NB4 (cell line): ENCODE measurements around the gene IL17RE.

Experiments
- DNase-seq: peaks from one replicate; pipeline ENCODE4 v3.0.0; 2010; ENCODE audit warnings: low read depth
- H3K4me3 ChIP-seq: one replicate; pipeline ENCODE4 v1.5.1; 2011; ENCODE audit warnings: mild to moderate bottlenecking, low read depth, low read length, moderate library complexity
- MYC ChIP-seq: IDR thresholded peaks from 2 replicates; pipeline ENCODE4 v1.6.1; 2011; ENCODE audit warnings: low read depth, low read length
- POLR2A ChIP-seq: IDR thresholded peaks from 2 replicates; pipeline ENCODE4 v1.6.1; 2011; ENCODE audit warnings: mild to moderate bottlenecking; ENCODE audit not compliant: insufficient read length; ENCODE audit errors: extremely low read depth
- TF ChIP-seq, protein P1 (sequence below): IDR thresholded peaks from one replicate; pipeline ENCODE4 v1.5.1; 2012; ENCODE audit warnings: low read depth, low read length
- TF ChIP-seq, protein P2 (sequence below): IDR thresholded peaks from 2 replicates; pipeline ENCODE4 v1.6.1; 2011; ENCODE audit warnings: low read depth, low read length

Gene IL17RE

DNA sequence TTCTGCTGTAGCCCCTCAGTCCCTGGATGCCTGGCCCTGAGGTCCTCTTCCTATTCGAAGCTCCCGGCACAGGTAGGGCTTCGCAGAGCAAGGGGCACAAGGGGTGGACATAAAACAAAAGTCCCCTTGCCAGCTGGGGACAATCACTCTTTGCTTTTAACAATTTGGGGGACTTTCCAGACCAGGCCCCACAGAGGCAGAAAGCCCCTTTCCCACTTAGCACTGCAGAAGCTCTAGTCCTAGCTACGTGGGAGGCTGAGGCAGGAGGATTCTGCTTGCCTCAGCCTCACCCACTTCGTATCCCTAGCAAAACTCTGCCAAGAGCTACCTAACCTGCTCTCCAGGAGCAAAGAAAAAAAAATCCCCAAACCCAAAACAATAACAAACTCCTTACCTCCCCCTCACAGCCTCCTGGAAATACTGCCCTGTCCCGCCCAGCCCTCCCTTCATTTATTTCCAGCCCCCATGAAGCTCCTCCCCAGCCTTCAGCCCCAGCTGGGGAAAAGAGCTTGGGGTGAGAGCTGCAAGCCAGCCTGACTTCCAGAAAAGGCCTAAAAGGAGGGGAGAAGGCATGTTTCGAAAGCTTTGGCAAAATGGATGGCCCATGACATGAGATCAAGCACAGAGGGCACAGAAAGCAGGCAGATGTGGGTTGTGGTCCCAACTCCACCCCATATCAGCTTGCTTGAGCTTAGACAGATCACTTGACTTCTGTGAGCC is 22.7 kb upstream of the IL17RE start, which contains the start of gene CIDEC:
Gene CIDEC, minus strand, starts transcription at position 424 of the 720 bp plus-strand sequence. CDS start 1,767 bp downstream, outside the sequence.
- no peak for DNase-seq
- H3K4me3 ChIP-seq = no peak within 1 kb of the TSS
- no peak for TF ChIP-seq POLR2A
- TF ChIP-seq, protein P1, sequence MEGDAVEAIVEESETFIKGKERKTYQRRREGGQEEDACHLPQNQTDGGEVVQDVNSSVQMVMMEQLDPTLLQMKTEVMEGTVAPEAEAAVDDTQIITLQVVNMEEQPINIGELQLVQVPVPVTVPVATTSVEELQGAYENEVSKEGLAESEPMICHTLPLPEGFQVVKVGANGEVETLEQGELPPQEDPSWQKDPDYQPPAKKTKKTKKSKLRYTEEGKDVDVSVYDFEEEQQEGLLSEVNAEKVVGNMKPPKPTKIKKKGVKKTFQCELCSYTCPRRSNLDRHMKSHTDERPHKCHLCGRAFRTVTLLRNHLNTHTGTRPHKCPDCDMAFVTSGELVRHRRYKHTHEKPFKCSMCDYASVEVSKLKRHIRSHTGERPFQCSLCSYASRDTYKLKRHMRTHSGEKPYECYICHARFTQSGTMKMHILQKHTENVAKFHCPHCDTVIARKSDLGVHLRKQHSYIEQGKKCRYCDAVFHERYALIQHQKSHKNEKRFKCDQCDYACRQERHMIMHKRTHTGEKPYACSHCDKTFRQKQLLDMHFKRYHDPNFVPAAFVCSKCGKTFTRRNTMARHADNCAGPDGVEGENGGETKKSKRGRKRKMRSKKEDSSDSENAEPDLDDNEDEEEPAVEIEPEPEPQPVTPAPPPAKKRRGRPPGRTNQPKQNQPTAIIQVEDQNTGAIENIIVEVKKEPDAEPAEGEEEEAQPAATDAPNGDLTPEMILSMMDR = no peak

DNA sequence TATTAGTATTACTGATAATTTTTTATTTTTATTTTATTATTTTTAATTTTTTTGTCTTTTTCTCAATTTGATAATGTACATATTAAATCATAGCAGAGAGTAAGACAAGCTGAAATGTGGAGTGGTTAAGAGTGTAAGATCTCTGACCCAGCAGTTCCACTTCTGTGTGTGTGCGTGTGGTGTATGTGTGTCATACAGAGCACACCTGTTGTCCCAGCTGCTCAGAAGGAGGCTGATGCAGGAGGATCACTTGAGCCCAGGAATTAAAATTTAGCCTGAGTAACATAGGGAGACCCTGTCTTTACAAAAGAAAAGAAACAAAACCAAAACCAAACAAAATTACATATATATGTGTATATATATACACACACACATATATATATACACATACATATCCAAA is 21.2 kb upstream of the IL17RE start:
- TF ChIP-seq, protein P1 = no peak
- TF ChIP-seq, protein P2, sequence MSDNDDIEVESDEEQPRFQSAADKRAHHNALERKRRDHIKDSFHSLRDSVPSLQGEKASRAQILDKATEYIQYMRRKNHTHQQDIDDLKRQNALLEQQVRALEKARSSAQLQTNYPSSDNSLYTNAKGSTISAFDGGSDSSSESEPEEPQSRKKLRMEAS = no peak
- TF ChIP-seq MYC = no peak
- TF ChIP-seq POLR2A = no peak
- no peak for DNase-seq
- H3K4me3 ChIP-seq = no peak overlapping the region

- no peak for DNase-seq
- TF ChIP-seq, protein P1 = no peak
- no peak for TF ChIP-seq MYC
- TF ChIP-seq, protein P2 = no peak
- no peak for TF ChIP-seq POLR2A
- H3K4me3 ChIP-seq = no peak overlapping the region
Observed at GRCh38 chr3:9883706-9884554, 18.7 kb upstream of the IL17RE start.

DNA sequence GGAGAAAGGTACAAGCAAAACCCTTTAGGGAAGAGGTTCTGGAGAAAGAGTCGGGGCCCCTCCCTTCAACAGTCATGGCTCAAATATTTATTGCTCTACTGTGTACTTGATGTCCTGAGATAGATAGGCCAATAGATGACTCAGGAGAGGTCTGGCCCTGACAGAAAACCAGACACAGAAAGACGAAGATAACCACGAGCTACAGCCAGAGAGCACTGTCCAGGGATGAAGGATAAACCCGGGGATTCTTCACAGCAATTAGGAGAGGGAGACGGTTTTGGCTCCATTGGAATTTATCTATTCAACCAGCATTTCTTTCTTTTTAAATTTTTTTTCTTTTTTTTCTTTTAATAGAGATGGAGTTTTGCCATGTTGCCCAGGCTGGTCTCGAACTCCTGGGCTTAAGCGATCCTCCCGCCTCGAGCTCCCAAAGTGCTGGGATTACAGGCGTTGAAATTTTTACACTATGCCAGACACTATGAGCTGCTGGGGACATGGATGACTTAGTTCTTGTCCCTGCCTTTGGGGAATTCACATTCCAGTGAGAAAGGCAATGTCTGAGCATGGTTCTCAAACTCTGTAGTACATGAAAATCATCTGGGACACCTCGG is 18.0 kb upstream of the IL17RE start:
- no peak overlapping the region for H3K4me3 ChIP-seq
- TF ChIP-seq, protein P1 = no peak
- TF ChIP-seq POLR2A = no peak
- DNase-seq = no peak

DNA sequence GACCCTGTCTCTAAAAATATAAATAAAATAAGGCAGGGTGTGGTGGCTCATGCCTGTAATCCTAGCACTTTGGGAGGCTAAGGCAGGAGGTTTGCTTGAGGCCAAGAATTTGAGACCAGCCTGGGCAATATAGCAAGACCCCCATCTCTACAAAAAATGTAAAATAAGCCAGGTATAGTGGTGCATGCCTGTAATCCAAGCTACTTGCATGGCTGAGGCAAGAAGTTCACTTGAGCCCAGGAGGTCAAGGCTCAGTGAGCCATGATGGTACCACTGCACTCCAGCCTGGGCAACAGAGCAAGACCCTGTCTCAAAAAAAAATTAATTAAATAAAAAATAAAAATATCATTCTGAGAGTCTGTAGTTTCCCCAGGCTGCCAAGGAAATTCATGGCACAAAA is 16.3 kb upstream of the IL17RE start:
- TF ChIP-seq, protein P1 = no peak
- no peak for DNase-seq
- H3K4me3 ChIP-seq = no peak overlapping the region
